Gastrocnemius medialis (tissue), 4 donors: ENCODE data around the gene SLC30A2. TPM values are rescaled to one million over a fixed set of nuclear protein-coding genes. Genes with fewer than 3 reads are reported as not detected.

Experiments used
- ATAC-seq, 2 donors: fragments of 150-250 bp; one replicate each; pipeline ENCODE4 v1.9.1; 2016
- DNase-seq, 2 donors: peaks; one replicate each; pipeline ENCODE4 v3.0.0-alpha.2; 2019
- H3K27ac ChIP-seq, 4 donors: fragments of 200-600 bp; sonication (generic); 1 replicate in 1 of 4; 2 replicates in 3 of 4; pipeline ENCODE4 v1.5.1; 2016 to 2018; ENCODE audit warnings: mild to moderate bottlenecking in 2 of 4, moderate library complexity in 1 of 4
- H3K27me3 ChIP-seq, 3 donors: fragments of 200-600 bp; sonication (generic) in 2 of 3; 1 replicate in 1 of 3; 2 replicates in 2 of 3; pipeline versions ENCODE4 v1.5.1 to v1.6.0; 2016 to 2019; ENCODE audit warnings: mild to moderate bottlenecking in 1 of 3, moderate library complexity in 1 of 3
- H3K36me3 ChIP-seq, 2 donors: fragments of 200-600 bp; sonication (generic) in 1 of 2; one replicate each; pipeline ENCODE4 v1.5.1; 2017 to 2018
- H3K4me1 ChIP-seq, 2 donors: fragments of 200-600 bp; sonication (generic) in 1 of 2; one replicate each; pipeline ENCODE4 v1.5.1; 2016 to 2017; ENCODE audit warnings: mild to moderate bottlenecking in 2 of 2
- H3K4me3 ChIP-seq, 4 donors: fragments of 200-600 bp; sonication (generic) in 3 of 4; 1 replicate in 1 of 4; 2 replicates in 3 of 4; pipeline ENCODE4 v1.5.1; 2016 to 2019; ENCODE audit warnings: mild to moderate bottlenecking in 2 of 4
- H3K9me3 ChIP-seq, 3 donors: fragments of 200-600 bp; sonication (generic) in 2 of 3; 1 replicate in 1 of 3; 2 replicates in 2 of 3; pipeline ENCODE4 v1.5.1; 2016 to 2019
- CTCF ChIP-seq, 5 experiments: fragments of 450-650 bp in 3 of 5; fragments of 200-600 bp in 2 of 5; sonication (generic) in 2 of 5; IDR thresholded peaks in 4 of 5; conservative IDR thresholded peaks in 1 of 5; 1 replicate in 4 of 5; 2 replicates in 1 of 5; pipeline ENCODE4 v1.5.1; 2016 to 2019; ENCODE audit warnings: antibody characterized with exemption in 5 of 5, mild to moderate bottlenecking in 3 of 5, moderate library complexity in 3 of 5
- POLR2A ChIP-seq, 2 donors: fragments of 450-650 bp; IDR thresholded peaks; one replicate each; pipeline ENCODE4 v1.6.1; 2017; ENCODE audit warnings: antibody characterized with exemption in 2 of 2, mild to moderate bottlenecking in 2 of 2, moderate library complexity in 2 of 2
- in situ Hi-C, 4 donors: fragments of 200-750 bp; cut with MboI; loops; one replicate each; pipeline versions ENCODE4 v1.15.0 to v1.8.0; 2017; ENCODE audit warnings: low sequenced_read_pairs in 4 of 4
- intact Hi-C: fragments of 100-400 bp; cut with DNase I; formaldehyde crosslinking; loops from one replicate; pipeline ENCODE4 v1.15.1; 2023; ENCODE audit warnings: low total_unique reads
- total RNA-seq, 4 donors: library from RNA; depleted of rRNA; stranded (reverse); fragments of >200 nt; gene quantifications; one replicate each; pipeline versions ENCODE4 v1.1.0 to v1.2.3, GENCODE V29; 2016

Gene SLC30A2
- total RNA-seq, 4 donors from 2014 or later: 1.2 to 5.2 (median 3.1) TPM

- peak overlapping the region; percentile 57 to 86 (median 73) for H3K4me3 ChIP-seq
- H3K27me3 ChIP-seq: no peaks in the 10 kb centered on the region
- DNase-seq (peak; percentile 39 to 50), ATAC-seq (peak; percentile 25 to 32)
- no peak for TF ChIP-seq CTCF (IDR thresholded peaks at IDR 0.05 in 4 of 5, conservative IDR thresholded peaks at IDR 0.05 in 1 of 5)
- TF ChIP-seq POLR2A (IDR thresholded peaks at IDR 0.05): no peak
- H3K4me1 ChIP-seq: peaks cover 26 to 34% of the 10 kb centered on the region in 2 donors
- in situ Hi-C loops: loop anchor here in 3 of 4 donors (5.0 to 10.0 kb wide), 2 partner anchors 100 to 102 kb away; no protein-coding TSS in a partner anchor
- no peaks in the 10 kb centered on the region for H3K9me3 ChIP-seq
- intact Hi-C loops: loop anchor here (5.0 to 10.0 kb wide), 2 partner anchors 175 to 1352 kb away; partner anchors contain the start of gene SRRM1
- H3K36me3 ChIP-seq: no peaks in the 10 kb centered on the region
- peak overlapping the region; percentile 88 to 96 (median 92) for H3K27ac ChIP-seq
Observed at GRCh38 chr1:25996966-25997827, 48.7 kb downstream of the SLC30A2 start.

GRCh38 chr1:25994402-25995150, 51.3 kb downstream of the SLC30A2 start:
- no peak for ATAC-seq

GRCh38 chr1:25993197-25993951, 52.5 kb downstream of the SLC30A2 start:
- peaks cover 48 to 57% of the 10 kb centered on the region in 2 donors for H3K4me1 ChIP-seq
- no peak for ATAC-seq
- TF ChIP-seq CTCF (IDR thresholded peaks at IDR 0.05 in 4 of 5, conservative IDR thresholded peaks at IDR 0.05 in 1 of 5) (no peak), POLR2A (IDR thresholded peaks at IDR 0.05) (no peak)
- no peak for DNase-seq
- in situ Hi-C loops: loop anchor here in 1 of 4 donors (10.0 kb wide), 1 partner anchor 99 kb away; no protein-coding TSS in a partner anchor
- H3K4me3 ChIP-seq: no peak overlapping the region
- H3K27ac ChIP-seq: peak overlapping the region in 3 of 4 donors; percentile 23 to 35 (median 26)
- no peaks in the 10 kb centered on the region for H3K27me3 ChIP-seq
- intact Hi-C loops: loop anchor here (10.0 kb wide), 1 partner anchor 1349 kb away; the partner anchor contains the start of gene SRRM1
- H3K36me3 ChIP-seq: no peaks in the 10 kb centered on the region
- no peaks in the 10 kb centered on the region for H3K9me3 ChIP-seq

More at GRCh38 chr1:25994402-25995150, 51.3 kb downstream of the SLC30A2 start:
- Histone ChIP-seq H3K4me3 (no peak overlapping the region), H3K36me3 (no peaks in the 10 kb centered on the region), H3K27me3 (no peaks in the 10 kb centered on the region), H3K4me1 (peaks cover 39 to 52% of the 10 kb centered on the region in 2 donors), H3K27ac (no peak overlapping the region), H3K9me3 (no peaks in the 10 kb centered on the region)
- DNase-seq: no peak
- intact Hi-C loops (loop anchor here (5.0 to 10.0 kb wide), 2 partner anchors 172 to 1350 kb away; partner anchors contain the start of gene SRRM1), in situ Hi-C loops (loop anchor here in 3 of 4 donors (5.0 to 10.0 kb wide), 2 partner anchors 97 to 100 kb away; no protein-coding TSS in a partner anchor)
- TF ChIP-seq CTCF (IDR thresholded peaks at IDR 0.05 in 4 of 5, conservative IDR thresholded peaks at IDR 0.05 in 1 of 5): no peak
- TF ChIP-seq POLR2A (IDR thresholded peaks at IDR 0.05): no peak

GRCh38 chr1:25992689-25993171, 53.2 kb downstream of the SLC30A2 start:
- in situ Hi-C loops: loop anchor here in 1 of 4 donors (10.0 kb wide), 1 partner anchor 98 kb away; no protein-coding TSS in a partner anchor
- no peak for TF ChIP-seq POLR2A (IDR thresholded peaks at IDR 0.05)
- Histone ChIP-seq H3K9me3 (no peaks in the 10 kb centered on the region), H3K27ac (peak overlapping the region in 3 of 4 donors; percentile 12 to 24 (median 18)), H3K4me1 (peaks cover 54 to 63% of the 10 kb centered on the region in 2 donors), H3K4me3 (no peak overlapping the region), H3K27me3 (no peaks in the 10 kb centered on the region), H3K36me3 (no peaks in the 10 kb centered on the region)
- ATAC-seq: no peak
- intact Hi-C loops: loop anchor here (10.0 kb wide), 1 partner anchor 1348 kb away; the partner anchor contains the start of gene SRRM1
- DNase-seq: no peak
